ENCODE results near the gene STOX2. TPM values are rescaled to one million over a fixed set of nuclear protein-coding genes. Genes with fewer than 3 reads are reported as not detected.

Gene STOX2
- total and polyA plus RNA-seq, 2 of the 8 experiments (the other 6 are each of a cell fraction or from before 2014, with no cell fraction given): 5.5 to 20.0 TPM

DNA sequence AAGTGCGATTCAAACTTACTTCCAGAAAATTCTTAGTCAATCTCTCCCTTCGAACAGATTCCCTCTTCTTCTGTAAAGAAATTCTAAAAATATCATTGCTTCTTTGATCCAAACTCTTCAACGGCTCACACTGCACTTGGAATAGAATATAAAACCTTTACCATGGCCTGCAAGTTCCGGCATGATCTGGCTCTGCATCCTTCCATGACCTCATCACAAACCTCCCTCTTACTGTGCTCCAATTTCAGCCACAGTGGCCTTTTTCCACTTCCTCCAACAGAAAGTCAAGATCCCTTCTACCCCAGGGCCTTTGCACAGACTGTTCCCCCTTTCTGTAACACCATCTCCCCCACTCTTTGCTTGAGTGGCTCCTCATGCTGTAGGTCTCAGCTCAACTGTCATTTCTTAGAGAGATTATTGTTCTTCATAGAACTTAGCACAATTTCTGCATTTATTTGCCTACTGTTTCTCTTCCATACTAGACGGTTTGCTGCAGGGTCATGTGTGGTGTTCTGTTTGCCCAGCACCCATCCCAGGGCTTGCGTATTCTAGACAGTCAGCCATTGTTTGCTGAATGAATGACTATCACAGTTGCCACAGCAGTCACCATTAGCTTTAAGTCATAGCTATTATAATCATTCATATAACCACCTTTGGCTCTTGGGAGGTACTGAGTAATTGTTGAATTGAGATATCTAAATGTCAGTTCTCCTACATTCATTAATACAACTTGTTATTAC is 1.9 kb upstream of the STOX2 start:
- Histone ChIP-seq H3K79me2 (ENCODE audit: control insufficient read depth in 1 of 2, insufficient read depth in 2 of 2, low read length in 2 of 2) (peaks cover 0 to 5% of the 10 kb centered on the region in 2 experiments; a peak in 1 of 4 replicates), H3K79me1 (ENCODE audit: low read depth, low read length) (no peaks in the 10 kb centered on the region; the same call in 1 of the 2 replicates), H3K14ac (ENCODE audit: insufficient read length) (no peak overlapping the region), H4K91ac (replicated peaks; ENCODE audit: insufficient read length, low read length) (no peak overlapping the region), H3K4me2 (ENCODE audit: insufficient read depth in 1 of 2, low read depth in 2 of 2, low read length in 2 of 2) (no peak overlapping the region), H3K36me3 (ENCODE audit: control insufficient read depth in 2 of 4, insufficient read depth in 4 of 4, low read length in 3 of 4) (no peaks in the 10 kb centered on the region), H4K8ac (ENCODE audit: extremely low read depth, insufficient read depth, low read length) (no peak overlapping the region), H3K23ac (ENCODE audit: insufficient read length) (no peak overlapping the region), H3K27me3 (replicated peaks in 1 of 4; ENCODE audit: control insufficient read depth in 3 of 4, extremely low read depth in 1 of 4, insufficient read depth in 3 of 4, low read length in 3 of 4) (peaks cover 5 to 36% (median 25%) of the 10 kb centered on the region in 4 experiments), H3K27ac (ENCODE audit: low read depth, low read length) (no peak overlapping the region), H3K9ac (replicated peaks in 1 of 4; ENCODE audit: extremely low read depth in 1 of 4, low read depth in 3 of 4, low read length in 3 of 4) (no peak overlapping the region), H2AFZ (ENCODE audit: low read length) (no peak overlapping the region), H4K5ac (ENCODE audit: insufficient read length, low read depth, low read length) (no peak overlapping the region), H3K9me3 (ENCODE audit: insufficient read depth in 2 of 2, low read depth in 1 of 2, low read length in 1 of 2) (peaks cover 3 to 11% of the 10 kb centered on the region in 2 experiments; a peak in 2 of 4 replicates), H2BK5ac (ENCODE audit: low read depth, low read length) (no peak overlapping the region), H4K20me1 (replicated peaks in 1 of 2; ENCODE audit: control insufficient read depth in 1 of 2, insufficient read depth in 2 of 2, low read length in 2 of 2) (no peaks in the 10 kb centered on the region), H2BK120ac (replicated peaks; ENCODE audit: low read depth, low read length) (no peak overlapping the region), H3K18ac (ENCODE audit: extremely low read depth, low read length) (no peak overlapping the region), H3K4me1 (replicated peaks in 1 of 4; ENCODE audit: control insufficient read depth in 3 of 4, insufficient read depth in 4 of 4, low read length in 3 of 4) (peaks cover 4 to 9% (median 4%) of the 10 kb centered on the region in 4 experiments; a peak in 4 of 7 replicates), H2BK15ac (ENCODE audit: low read length) (no peak overlapping the region), H2BK12ac (ENCODE audit: low read depth, low read length) (no peak overlapping the region), H3K4me3 (ENCODE audit: extremely low read depth in 1 of 4, insufficient read depth in 2 of 4, low read depth in 3 of 4, low read length in 4 of 4) (no peak overlapping the region), H3K23me2 (ENCODE audit: low read depth, low read length) (peaks cover 16% of the 10 kb centered on the region), H3K56ac (replicated peaks; ENCODE audit: insufficient read length, low read depth, low read length) (no peak overlapping the region), H2BK20ac (ENCODE audit: low read length) (no peak overlapping the region), H3K4ac (replicated peaks; ENCODE audit: insufficient read length, low read depth, low read length) (no peak overlapping the region), H2AK5ac (ENCODE audit: low read depth, low read length) (no peak overlapping the region)
- WGBS, 2 experiments (ENCODE audit: extremely low coverage in 1 of 2, insufficient coverage in 1 of 2, insufficient read length in 1 of 2, insufficient replicate concordance in 2 of 2, low coverage in 1 of 2, low lambda C conversion rate in 2 of 2, missing lambda C conversion rate in 1 of 2): 85% methylated on average over 6 of the region's 6 CpGs; no CpG with 5 or more reads in 1 of the 2 experiments
- CTCF ChIA-PET (ENCODE audit: partially characterized antibody): interaction anchor here (0.6 to 1.6 kb wide), 3 partner anchors 52 to 911 kb away, joined by 3 to 7 read pairs (median 4); no protein-coding TSS in a partner anchor
- no peak for FAIRE-seq
- DNase-seq (ENCODE audit: low read depth in 1 of 2, low spot score in 2 of 2): no peak
- POLR2A ChIA-PET (ENCODE audit: partially characterized antibody): no interaction called here
- TF ChIP-seq, protein P1, sequence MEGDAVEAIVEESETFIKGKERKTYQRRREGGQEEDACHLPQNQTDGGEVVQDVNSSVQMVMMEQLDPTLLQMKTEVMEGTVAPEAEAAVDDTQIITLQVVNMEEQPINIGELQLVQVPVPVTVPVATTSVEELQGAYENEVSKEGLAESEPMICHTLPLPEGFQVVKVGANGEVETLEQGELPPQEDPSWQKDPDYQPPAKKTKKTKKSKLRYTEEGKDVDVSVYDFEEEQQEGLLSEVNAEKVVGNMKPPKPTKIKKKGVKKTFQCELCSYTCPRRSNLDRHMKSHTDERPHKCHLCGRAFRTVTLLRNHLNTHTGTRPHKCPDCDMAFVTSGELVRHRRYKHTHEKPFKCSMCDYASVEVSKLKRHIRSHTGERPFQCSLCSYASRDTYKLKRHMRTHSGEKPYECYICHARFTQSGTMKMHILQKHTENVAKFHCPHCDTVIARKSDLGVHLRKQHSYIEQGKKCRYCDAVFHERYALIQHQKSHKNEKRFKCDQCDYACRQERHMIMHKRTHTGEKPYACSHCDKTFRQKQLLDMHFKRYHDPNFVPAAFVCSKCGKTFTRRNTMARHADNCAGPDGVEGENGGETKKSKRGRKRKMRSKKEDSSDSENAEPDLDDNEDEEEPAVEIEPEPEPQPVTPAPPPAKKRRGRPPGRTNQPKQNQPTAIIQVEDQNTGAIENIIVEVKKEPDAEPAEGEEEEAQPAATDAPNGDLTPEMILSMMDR (IDR thresholded peaks at IDR 0.05; ENCODE audit: control extremely low read depth in 1 of 3, insufficient read depth in 1 of 3, low read depth in 1 of 3, low read length in 3 of 3): no peak
- TF ChIP-seq TAF1 (IDR thresholded peaks at IDR 0.05; ENCODE audit: low read depth, low read length) (no peak), CBX8 (IDR thresholded peaks at IDR 0.05; ENCODE audit: borderline replicate concordance, low read depth, low read length) (no peak), SUZ12 (IDR thresholded peaks at IDR 0.05; ENCODE audit: low read length) (no peak), KDM5A (IDR thresholded peaks at IDR 0.05; ENCODE audit: low read length) (no peak), CREB1 (IDR thresholded peaks at IDR 0.05) (no peak), TCF12 (IDR thresholded peaks at IDR 0.05; ENCODE audit: low read depth, low read length) (no peak), PHF8 (conservative IDR thresholded peaks at IDR 0.05; ENCODE audit: low read depth, low read length) (no peak), TBP (IDR thresholded peaks at IDR 0.05; ENCODE audit: low read depth, low read length) (no peak)
- TF ChIP-seq, protein P2, sequence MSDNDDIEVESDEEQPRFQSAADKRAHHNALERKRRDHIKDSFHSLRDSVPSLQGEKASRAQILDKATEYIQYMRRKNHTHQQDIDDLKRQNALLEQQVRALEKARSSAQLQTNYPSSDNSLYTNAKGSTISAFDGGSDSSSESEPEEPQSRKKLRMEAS (IDR thresholded peaks at IDR 0.05): no peak
